Measurements from ENCODE around the gene RAPGEF1. TPM values are rescaled to one million over a fixed set of nuclear protein-coding genes. Genes with fewer than 3 reads are reported as not detected.

Gene RAPGEF1
- total RNA-seq, 1 experiment from 2014 or later, result 47.1 TPM

DNA sequence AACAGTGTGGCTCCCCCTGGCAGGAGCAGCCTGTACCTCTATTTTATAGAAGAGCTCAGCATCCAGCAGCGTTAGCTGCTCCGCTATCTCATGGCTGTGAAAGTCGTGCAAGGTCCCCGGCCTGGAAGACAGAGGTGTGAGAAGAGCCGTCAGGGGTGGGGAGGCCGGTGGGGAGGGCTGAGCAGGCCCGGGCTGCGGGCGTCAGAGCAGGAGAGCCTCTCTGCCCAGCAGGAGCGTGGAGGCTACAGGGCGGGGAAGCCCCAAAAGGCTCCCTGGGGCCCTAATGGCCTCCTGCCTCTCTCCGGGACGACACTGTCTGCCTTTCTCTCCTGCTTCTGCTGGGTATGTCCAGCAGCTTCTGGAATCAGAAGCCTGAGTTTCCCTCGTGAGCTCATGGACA, 152.0 kb downstream of the RAPGEF1 start:
- H3K27me3 ChIP-seq (ENCODE audit: control insufficient read depth, insufficient read depth, low read length), result no peaks in the 10 kb centered on the region
- peaks cover 22% of the 10 kb centered on the region for H3K36me3 ChIP-seq (replicated peaks; ENCODE audit: control insufficient read depth, insufficient read depth, low read length)
- DNase-seq, result no peak
- no peak overlapping the region for H3K4me3 ChIP-seq (ENCODE audit: insufficient read depth, low read depth, low read length)

DNA sequence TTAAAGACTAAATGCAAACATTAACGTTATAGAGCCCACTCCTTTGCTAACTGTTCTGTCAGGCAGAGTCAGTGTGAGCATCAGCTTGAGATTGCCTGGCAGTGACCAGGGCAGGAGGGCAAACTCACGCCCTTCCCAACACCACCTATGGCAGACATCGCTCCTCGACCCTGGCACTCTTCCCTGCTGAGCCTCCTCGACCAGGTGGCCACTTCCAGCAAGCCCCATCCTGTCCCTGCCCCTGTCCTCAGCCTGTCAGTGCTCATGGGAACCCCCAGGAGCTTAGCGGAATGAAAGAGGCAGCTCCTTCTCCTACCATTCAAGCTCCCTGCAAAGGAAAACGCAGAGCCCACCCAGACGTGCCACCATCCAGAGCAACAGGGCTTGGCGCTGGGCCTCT, 152.5 kb downstream of the RAPGEF1 start:
- no peak overlapping the region for H3K4me3 ChIP-seq (ENCODE audit: insufficient read depth, low read depth, low read length)
- peaks cover 24% of the 10 kb centered on the region for H3K36me3 ChIP-seq (replicated peaks; ENCODE audit: control insufficient read depth, insufficient read depth, low read length)
- H3K27me3 ChIP-seq (ENCODE audit: control insufficient read depth, insufficient read depth, low read length), result no peaks in the 10 kb centered on the region
- DNase-seq, result no peak

DNA sequence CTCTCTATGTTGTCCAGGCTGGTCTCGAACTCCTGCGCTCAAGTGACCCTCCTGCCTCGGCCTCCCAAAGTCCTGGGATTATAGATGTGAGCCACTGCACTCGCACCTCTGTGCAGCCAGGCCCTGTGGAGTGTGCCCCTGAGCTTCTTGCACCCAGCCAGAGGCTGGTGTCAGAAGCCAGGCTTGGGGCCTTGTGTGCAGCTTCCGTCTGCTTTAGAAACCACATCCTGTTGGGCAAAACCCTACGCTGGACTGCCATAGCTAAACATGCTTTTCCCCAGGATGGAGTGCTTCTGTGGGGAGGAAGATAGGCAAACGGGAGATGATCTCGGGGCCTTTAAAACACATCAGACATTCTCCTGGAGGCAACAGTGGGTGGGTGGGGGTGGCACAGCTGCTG, 154.5 kb downstream of the RAPGEF1 start:
- no peaks in the 10 kb centered on the region for H3K27me3 ChIP-seq (ENCODE audit: control insufficient read depth, insufficient read depth, low read length)
- DNase-seq, result no peak
- H3K36me3 ChIP-seq (replicated peaks; ENCODE audit: control insufficient read depth, insufficient read depth, low read length), result peaks cover 31% of the 10 kb centered on the region
- no peak overlapping the region for H3K4me3 ChIP-seq (ENCODE audit: insufficient read depth, low read depth, low read length)

DNA sequence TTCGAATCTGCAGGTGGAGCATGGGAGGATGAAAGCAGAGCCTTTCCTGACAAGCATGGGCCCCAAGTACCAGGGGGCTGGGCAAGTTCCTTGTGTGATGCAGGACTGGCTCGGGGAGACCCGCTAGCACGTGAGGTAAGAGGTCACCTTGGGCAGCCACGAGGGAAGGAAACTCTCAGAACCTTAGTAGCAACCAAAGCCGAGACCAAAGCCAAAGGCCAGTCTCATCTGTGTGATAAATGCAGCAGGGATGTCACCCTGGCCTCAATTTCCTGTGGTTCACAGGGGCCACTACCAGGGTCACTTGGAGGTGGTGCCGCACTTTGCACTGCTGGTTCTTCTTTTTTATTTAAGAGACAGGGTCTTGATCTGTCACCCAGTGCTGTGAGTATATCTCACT, 155.0 kb downstream of the RAPGEF1 start:
- no peak overlapping the region for H3K4me3 ChIP-seq (ENCODE audit: insufficient read depth, low read depth, low read length)
- DNase-seq, result no peak
- H3K27me3 ChIP-seq (ENCODE audit: control insufficient read depth, insufficient read depth, low read length), result no peaks in the 10 kb centered on the region
- peaks cover 34% of the 10 kb centered on the region for H3K36me3 ChIP-seq (replicated peaks; ENCODE audit: control insufficient read depth, insufficient read depth, low read length)

DNA sequence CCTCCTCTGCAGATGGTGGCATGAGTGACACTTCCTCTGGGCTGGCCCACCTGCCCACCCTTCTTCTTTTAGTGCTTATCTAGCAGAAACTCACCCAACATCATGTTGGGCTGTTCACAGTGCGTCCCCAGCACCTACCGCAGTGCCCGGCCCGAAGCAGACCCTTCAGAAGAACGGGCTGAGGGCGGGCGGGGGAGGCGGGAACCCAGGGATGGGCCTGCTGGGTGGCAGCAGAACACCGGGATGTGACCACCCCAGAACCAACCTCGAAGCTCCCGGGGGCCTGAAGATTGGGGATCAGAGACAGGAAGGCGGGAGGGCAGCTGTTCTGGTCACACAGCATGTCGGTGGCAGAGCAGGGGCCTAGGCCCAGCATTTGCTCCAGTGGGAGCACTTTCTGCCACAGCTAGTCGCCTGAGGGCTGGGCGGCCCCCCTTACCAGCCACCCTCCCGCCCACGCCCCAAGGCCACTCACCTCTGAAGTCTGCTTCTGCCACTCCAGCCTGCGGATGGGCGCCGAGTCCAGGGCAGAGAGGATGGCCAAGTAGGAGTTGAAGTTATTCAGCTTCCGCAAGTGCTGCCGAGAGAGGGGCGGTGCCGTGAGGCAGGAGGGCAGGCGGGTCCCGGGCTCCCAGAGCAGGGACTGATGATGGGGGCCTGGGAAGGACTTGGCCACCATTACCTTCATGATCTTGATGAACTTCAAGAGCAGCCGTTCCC, 155.9 kb downstream of the RAPGEF1 start:
- Histone ChIP-seq H3K36me3 (replicated peaks; ENCODE audit: control insufficient read depth, insufficient read depth, low read length) (peaks cover 35% of the 10 kb centered on the region), H3K27me3 (ENCODE audit: control insufficient read depth, insufficient read depth, low read length) (no peaks in the 10 kb centered on the region), H3K4me3 (ENCODE audit: insufficient read depth, low read depth, low read length) (no peak overlapping the region)
- DNase-seq, result no peak

DNA sequence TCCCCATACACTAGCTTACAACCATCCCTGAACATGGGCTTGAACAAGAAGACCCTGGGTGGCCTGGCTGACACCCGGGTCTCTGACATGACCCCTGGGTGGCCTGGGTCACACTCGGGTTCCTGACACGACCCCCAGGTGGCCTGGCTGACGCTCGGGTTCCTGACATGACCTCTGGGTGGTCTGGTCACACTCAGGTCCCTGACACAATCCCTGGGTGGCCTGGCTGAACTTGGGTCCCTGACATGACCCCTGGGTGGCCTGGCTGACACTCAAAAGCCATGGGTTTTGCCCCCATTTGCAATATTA, 156.6 kb downstream of the RAPGEF1 start:
- DNase-seq, result no peak
- no peaks in the 10 kb centered on the region for H3K27me3 ChIP-seq (ENCODE audit: control insufficient read depth, insufficient read depth, low read length)
- peaks cover 32% of the 10 kb centered on the region for H3K36me3 ChIP-seq (replicated peaks; ENCODE audit: control insufficient read depth, insufficient read depth, low read length)
- H3K4me3 ChIP-seq (ENCODE audit: insufficient read depth, low read depth, low read length), result no peak overlapping the region

DNA sequence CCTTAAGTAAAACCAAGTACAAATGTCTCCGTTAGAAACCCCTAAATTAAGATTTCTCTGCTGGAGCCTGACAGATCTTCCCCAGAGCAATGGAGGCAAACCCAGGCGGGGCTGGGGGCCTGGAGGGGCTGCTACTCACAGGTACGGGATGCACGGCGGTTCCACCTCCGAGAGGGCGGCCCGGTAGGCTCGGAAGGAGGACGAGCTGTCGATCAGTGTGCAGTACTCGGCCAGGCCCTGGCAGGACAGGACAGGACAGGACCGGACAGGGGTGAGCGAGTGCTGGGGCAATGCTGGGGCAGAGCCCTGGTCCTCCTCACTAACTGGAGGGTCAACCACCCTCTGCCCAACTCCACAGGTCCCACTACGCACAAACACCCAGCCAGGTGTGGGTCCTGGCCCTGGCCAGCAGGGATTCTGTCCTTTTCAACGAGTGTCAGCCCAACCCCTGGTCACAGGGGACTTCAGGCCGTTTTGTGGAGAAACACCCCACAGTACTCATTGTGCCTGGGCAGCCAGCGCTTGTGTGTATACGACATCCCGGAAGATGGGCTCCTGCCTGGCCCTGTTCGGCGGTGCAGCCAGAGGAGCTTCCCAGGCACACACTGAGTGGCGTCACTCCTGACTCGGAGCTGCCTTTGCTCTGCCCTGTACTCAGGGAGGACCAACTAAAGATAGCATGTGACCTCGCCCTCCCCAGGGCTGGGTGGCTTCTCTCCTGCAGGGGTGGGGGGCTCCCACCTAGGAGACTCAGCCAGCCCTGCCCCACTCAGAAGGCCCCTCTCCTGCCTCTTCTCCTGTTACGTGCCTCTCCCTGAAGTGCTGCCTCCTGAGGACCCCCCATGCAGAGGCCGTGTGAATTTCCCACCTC, 157.2 kb downstream of the RAPGEF1 start:
- Histone ChIP-seq H3K27me3 (ENCODE audit: control insufficient read depth, insufficient read depth, low read length) (no peaks in the 10 kb centered on the region), H3K4me3 (ENCODE audit: insufficient read depth, low read depth, low read length) (no peak overlapping the region), H3K36me3 (replicated peaks; ENCODE audit: control insufficient read depth, insufficient read depth, low read length) (peaks cover 29% of the 10 kb centered on the region)
- DNase-seq, result no peak

DNA sequence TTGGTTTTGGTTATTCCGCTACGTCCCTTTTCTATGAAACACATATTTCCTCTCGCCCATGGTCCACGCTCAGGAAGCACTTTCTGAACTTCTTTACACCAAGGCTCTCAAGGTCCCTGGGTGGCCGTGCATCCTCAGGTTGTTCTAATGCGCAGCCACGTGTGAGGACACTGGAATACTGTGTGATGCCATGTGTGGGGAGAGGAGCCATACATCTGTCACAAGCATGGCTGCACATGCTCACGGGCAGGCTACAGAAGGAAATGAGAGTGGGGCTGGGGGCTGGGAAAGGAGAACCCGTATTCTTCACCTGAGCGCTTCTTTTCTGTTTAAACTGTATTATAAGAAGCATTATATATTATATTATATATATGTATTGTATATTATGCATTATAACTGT, 157.8 kb downstream of the RAPGEF1 start:
- peaks cover 24% of the 10 kb centered on the region for H3K36me3 ChIP-seq (replicated peaks; ENCODE audit: control insufficient read depth, insufficient read depth, low read length)
- H3K4me3 ChIP-seq (ENCODE audit: insufficient read depth, low read depth, low read length), result no peak overlapping the region
- no peaks in the 10 kb centered on the region for H3K27me3 ChIP-seq (ENCODE audit: control insufficient read depth, insufficient read depth, low read length)
- no peak for DNase-seq

DNA sequence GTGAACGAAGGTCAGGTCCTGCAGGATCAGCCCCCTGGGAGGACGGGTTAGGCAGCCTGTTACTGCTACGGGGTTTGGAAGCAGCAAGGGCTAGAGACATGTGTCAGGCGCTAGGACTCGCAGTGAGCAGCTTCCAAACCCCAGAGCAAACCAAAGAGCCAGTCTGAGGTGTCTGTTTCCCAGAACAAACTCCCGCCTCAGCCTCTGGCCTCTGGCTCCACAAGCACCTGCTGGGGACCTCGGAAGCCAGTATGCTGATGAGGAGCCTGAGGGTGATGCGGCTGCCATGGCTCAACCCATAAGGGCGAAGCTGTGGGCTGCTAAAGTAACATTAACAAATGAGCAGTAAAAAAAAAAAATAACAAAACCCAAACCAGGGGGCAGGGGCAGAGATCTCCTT, 159.5 kb downstream of the RAPGEF1 start:
- no peaks in the 10 kb centered on the region for H3K27me3 ChIP-seq (ENCODE audit: control insufficient read depth, insufficient read depth, low read length)
- peaks cover 22% of the 10 kb centered on the region for H3K36me3 ChIP-seq (replicated peaks; ENCODE audit: control insufficient read depth, insufficient read depth, low read length)
- no peak overlapping the region for H3K4me3 ChIP-seq (ENCODE audit: insufficient read depth, low read depth, low read length)
- DNase-seq, result no peak

DNA sequence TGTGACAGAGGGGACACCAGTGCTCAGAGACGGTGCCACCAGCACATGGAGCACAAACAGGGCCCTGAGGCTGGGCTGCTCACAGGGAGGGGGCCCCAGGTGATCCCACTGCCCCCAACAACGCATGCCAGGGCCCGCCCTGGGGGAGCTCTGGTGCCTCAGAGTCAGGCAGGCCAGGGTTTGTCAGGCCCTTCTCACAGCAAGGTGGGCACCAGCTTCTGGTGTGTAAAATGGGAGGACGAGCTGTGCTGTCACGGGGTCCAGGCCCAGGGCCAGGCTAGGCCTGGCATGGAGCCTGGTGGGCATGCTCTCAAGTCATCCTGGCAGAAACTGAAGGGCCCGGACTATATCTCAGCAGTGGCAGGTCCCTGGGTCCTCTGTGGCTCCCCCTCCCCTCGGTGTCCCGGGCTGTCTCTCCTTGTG, 160.1 kb downstream of the RAPGEF1 start:
- Histone ChIP-seq H3K4me3 (ENCODE audit: insufficient read depth, low read depth, low read length) (no peak overlapping the region), H3K27me3 (ENCODE audit: control insufficient read depth, insufficient read depth, low read length) (no peaks in the 10 kb centered on the region), H3K36me3 (replicated peaks; ENCODE audit: control insufficient read depth, insufficient read depth, low read length) (peaks cover 19% of the 10 kb centered on the region)
- DNase-seq, result no peak

DNA sequence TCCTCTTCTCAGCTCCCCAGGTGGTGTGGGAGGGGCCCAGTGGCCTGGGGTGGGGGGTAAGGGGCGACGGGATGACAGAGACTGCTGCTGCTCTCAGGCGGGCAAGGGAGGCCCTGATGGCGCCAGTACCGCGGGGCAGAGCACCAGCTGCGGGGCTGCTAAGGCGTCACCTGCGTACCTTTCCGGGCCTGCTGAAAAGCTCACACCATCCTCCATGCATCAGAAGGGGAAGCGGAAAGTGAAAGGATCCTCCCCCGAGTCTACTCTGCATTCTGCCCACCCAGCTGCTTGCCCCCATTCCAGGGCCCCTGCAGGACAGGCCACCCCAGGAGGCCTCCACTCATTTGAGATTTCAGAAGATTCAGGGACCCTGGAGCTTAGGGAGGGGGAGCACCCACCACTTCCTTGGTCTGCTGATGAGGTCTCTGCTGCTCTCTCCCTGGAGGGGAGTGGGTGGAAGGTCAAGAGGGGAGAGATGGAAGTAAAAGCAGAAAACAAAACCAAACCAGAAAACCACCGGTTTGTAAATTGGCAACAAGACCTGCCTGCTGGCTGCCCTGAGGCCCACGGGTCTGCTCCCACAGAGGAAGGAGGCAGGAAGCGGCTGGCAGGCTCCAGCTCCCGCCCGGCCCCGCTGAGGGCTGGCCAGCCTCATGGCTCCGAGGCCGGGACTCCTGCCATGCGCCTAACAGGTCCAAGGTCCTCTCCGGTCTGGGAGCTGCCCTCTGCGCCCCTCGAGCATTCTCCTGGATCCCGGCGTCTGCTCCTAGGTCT, 161.0 kb downstream of the RAPGEF1 start:
- no peak for DNase-seq
- Histone ChIP-seq H3K36me3 (replicated peaks; ENCODE audit: control insufficient read depth, insufficient read depth, low read length) (peaks cover 18% of the 10 kb centered on the region), H3K4me3 (ENCODE audit: insufficient read depth, low read depth, low read length) (no peak overlapping the region), H3K27me3 (ENCODE audit: control insufficient read depth, insufficient read depth, low read length) (no peaks in the 10 kb centered on the region)

DNA sequence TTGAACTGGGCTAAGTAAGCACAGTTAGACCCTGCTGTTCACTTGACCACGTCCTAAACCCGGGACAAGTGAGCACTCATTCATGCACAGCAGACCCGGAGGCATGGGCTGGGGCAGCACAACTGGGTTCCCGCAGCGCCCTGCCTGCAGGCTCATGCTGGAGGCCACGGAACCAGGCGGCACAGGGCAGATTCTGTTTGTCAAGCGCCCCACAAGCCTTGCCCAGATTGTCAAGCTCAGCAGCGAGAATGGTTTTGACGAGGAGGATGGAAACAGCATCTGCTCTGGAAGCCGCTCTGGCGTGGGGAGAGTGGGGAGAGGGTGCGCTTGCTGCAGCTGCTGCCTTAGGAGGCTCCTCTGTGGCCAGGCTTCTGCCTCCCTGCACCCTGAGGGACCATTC, 161.9 kb downstream of the RAPGEF1 start:
- DNase-seq, result no peak
- Histone ChIP-seq H3K27me3 (ENCODE audit: control insufficient read depth, insufficient read depth, low read length) (no peaks in the 10 kb centered on the region), H3K36me3 (replicated peaks; ENCODE audit: control insufficient read depth, insufficient read depth, low read length) (peaks cover 16% of the 10 kb centered on the region), H3K4me3 (ENCODE audit: insufficient read depth, low read depth, low read length) (no peak overlapping the region)

DNA sequence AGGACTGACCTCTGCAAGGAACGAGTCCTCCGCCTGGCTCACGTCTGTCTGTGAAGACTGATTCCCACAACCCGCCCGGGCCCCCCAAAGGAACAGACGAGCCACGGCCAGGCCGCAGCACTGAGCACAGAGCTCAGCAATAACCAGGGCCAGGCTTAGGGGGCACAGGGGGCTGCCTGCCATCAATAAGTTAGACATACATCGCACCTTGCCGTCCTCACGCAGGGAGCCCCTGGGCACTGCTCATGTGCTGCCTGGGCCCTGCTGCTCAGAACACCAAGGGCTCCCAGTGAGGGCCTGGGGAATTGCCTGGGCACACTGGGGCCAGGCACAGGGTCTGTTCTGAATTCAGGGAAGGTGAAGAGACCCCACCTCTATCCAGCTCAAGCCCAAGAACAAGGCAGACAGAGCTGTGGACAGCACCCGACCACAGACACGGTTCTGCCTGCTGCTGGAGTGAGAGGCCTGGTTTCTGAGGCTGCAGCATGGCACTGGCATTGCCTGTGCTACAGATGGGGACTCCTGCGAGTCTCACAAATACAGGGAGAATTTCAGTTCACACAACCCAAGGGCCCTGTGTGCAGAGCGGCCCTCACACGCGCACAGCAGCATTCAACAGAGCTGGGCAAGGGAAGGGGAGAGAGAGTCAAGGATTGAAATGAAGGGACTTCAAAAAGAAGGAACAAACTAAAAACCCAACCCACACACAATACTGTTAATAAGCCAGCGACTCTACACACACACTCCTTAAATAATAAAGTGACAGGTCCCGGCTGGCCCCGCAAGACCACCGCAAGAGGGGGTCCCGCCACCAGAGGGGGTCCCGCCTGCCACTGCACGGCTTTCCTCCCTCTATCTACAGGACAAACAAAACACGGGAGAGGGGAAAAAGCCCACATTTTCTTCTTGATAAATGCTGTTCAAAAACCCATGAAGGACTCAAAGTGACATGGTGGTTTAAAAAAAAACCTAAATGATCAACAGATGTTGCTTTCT, 162.6 kb downstream of the RAPGEF1 start:
- no peak for DNase-seq
- H3K27me3 ChIP-seq (ENCODE audit: control insufficient read depth, insufficient read depth, low read length), result no peaks in the 10 kb centered on the region

More for the DNA sequence above, 162.6 kb downstream of the RAPGEF1 start:
- peaks cover 14% of the 10 kb centered on the region for H3K36me3 ChIP-seq (replicated peaks; ENCODE audit: control insufficient read depth, insufficient read depth, low read length)
- H3K4me3 ChIP-seq (ENCODE audit: insufficient read depth, low read depth, low read length), result no peak overlapping the region

Measured in H7 (cell line).